OCI-LY7 (cell line): ENCODE measurements around the gene KIF13A. TPM values are rescaled to one million over a fixed set of nuclear protein-coding genes. Genes with fewer than 3 reads are reported as not detected.
"Not testable (repeated sequence)": the region's sequence is repeated elsewhere in the genome, so short reads cannot be mapped to it uniquely, and the experiment has no call there.

ENCODE experiments used
- BruUV-seq: library from RNA; stranded (reverse); fragments of 400-500 nt; replicated peaks from 2 replicates; lab custom pipeline; 2021; lab: Mats Ljungman, UMichigan
- CTCF ChIA-PET: fragments of 300-600 bp; sonication (Branson Sonifier 250); formaldehyde crosslinking; loops from one replicate; lab custom pipeline; 2022; ENCODE audit warnings: antibody characterized with exemption; ENCODE audit not compliant: unreplicated experiment; lab: Charles Lee
- POLR2A ChIA-PET: fragments of 300-600 bp; sonication (Branson Sonifier 250); formaldehyde crosslinking; loops from one replicate; lab custom pipeline; 2022; ENCODE audit warnings: antibody characterized with exemption; lab: Charles Lee
- DNase-seq: peaks from one replicate; pipeline ENCODE4 v3.0.0-alpha.2; 2015; ENCODE audit warnings: low spot score
- H2AFZ ChIP-seq: fragments of 200-600 bp; sonication (generic), shearing (Covaris generic); 2 replicates; pipeline ENCODE4 v1.6.1; 2014; ENCODE audit warnings: mild to moderate bottlenecking, antibody characterized with exemption, low read length, moderate library complexity
- H3K27ac ChIP-seq: fragments of 200-600 bp; sonication (generic); 2 replicates; pipeline ENCODE4 v1.5.1; 2014; ENCODE audit warnings: mixed run types, low read depth, mild to moderate bottlenecking, moderate library complexity, low read length, inconsistent platforms; ENCODE audit not compliant: poor library complexity, severe bottlenecking
- H3K36me3 ChIP-seq: fragments of 200-600 bp; sonication (generic); 2 replicates; pipeline ENCODE4 v1.6.1; 2014; ENCODE audit warnings: mild to moderate bottlenecking, antibody characterized with exemption, low read length, moderate library complexity, mixed read lengths; ENCODE audit not compliant: insufficient read depth
- H3K4me1 ChIP-seq: fragments of 200-600 bp; sonication (generic); 2 replicates; pipeline ENCODE4 v1.5.1; 2014; ENCODE audit warnings: mild to moderate bottlenecking, low read length; ENCODE audit not compliant: insufficient read depth, poor library complexity, severe bottlenecking
- H3K4me2 ChIP-seq: fragments of 200-600 bp; sonication (generic); 2 replicates; pipeline ENCODE4 v1.6.1; 2014; ENCODE audit warnings: mild to moderate bottlenecking, low read length
- H3K4me3 ChIP-seq: fragments of 200-600 bp; sonication (generic); 2 replicates; pipeline ENCODE4 v1.5.1; 2014; ENCODE audit warnings: mild to moderate bottlenecking, low read depth, low read length; ENCODE audit not compliant: poor library complexity, severe bottlenecking
- H3K79me2 ChIP-seq: fragments of 200-600 bp; sonication (generic); 2 replicates; pipeline ENCODE4 v1.6.1; 2016; ENCODE audit warnings: low read depth, mild to moderate bottlenecking, low read length, moderate library complexity, mixed read lengths; ENCODE audit not compliant: insufficient read depth
- H3K9me2 ChIP-seq: fragments of 200-600 bp; sonication (generic); 2 replicates; pipeline ENCODE4 v1.6.1; 2016; ENCODE audit warnings: mild to moderate bottlenecking, low read length, mixed read lengths; ENCODE audit not compliant: insufficient read depth
- H3K9me3 ChIP-seq: fragments of 200-600 bp; sonication (generic); 2 replicates; pipeline ENCODE4 v1.6.1; 2014; ENCODE audit warnings: mild to moderate bottlenecking, mixed run types, low read length, mixed read lengths
- H4K20me1 ChIP-seq: fragments of 200-600 bp; sonication (generic); 2 replicates; pipeline ENCODE4 v1.6.1; 2014; ENCODE audit warnings: mild to moderate bottlenecking, antibody characterized with exemption, low read length, moderate library complexity, mixed read lengths; ENCODE audit not compliant: insufficient read depth
- CTCF ChIP-seq: fragments of 200-600 bp; sonication (generic); conservative IDR thresholded peaks from 2 replicates; pipeline ENCODE4 v1.5.1; 2014; ENCODE audit warnings: mild to moderate bottlenecking, antibody characterized with exemption, low read length, moderate library complexity, mixed read lengths
- EZH2phosphoT487 ChIP-seq: fragments of 200-600 bp; sonication (generic); IDR thresholded peaks from 2 replicates; pipeline ENCODE4 v1.6.1; 2018; ENCODE audit warnings: low read depth, borderline replicate concordance, mild to moderate bottlenecking, mixed run types, antibody characterized with exemption, low read length, moderate library complexity, mixed read lengths
- intact Hi-C: fragments of 100-400 bp; cut with micrococcal nuclease; formaldehyde crosslinking; loops from one replicate; pipeline ENCODE4 v1.10.0; 2022; ENCODE audit not compliant: unreplicated experiment
- total RNA-seq, 2 experiments: library from RNA; depleted of rRNA in 1 of 2; stranded (reverse); fragments of >200 nt in 1 of 2; shearing (Covaris generic) in 1 of 2; gene quantifications; 2 replicates each; pipeline ENCODE4 v1.2.3, GENCODE V29; 2014 to 2022

The KIF13A gene
- total RNA-seq, 2 experiments from 2014 or later = 1.5 TPM; not detected in 1

DNA sequence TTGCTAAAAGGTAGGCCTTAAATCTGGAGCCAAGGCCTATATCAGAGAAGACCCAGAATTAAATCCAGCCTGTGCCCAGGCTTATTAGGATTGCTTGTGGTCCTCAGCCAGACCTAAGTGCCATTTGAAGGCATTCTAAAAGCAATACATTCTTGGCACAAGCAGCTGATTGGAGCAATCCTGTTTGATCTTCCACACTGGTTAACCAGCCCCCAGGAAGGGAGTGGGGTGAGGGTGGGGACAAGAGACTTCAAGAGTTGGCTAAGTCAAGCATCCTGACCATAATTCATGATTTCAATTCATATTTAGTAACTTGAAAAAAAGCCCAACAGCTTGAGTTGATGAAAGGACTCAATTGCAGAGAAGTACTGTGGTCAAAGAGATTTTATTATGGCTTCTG lies 128.9 kb downstream of the KIF13A start:
- Histone ChIP-seq H3K4me2 (no peak overlapping the region), H3K4me3 (no peak overlapping the region), H3K36me3 (no peaks in the 10 kb centered on the region), H4K20me1 (no peaks in the 10 kb centered on the region), H2AFZ (no peak overlapping the region), H3K9me3 (no peaks in the 10 kb centered on the region), H3K27ac (no peak overlapping the region), H3K9me2 (no peaks in the 10 kb centered on the region), H3K79me2 (no peaks in the 10 kb centered on the region), H3K4me1 (no peaks in the 10 kb centered on the region)
- BruUV-seq = no TSS peak
- intact Hi-C loops = no loop called here
- ChIA-PET POLR2A (no interaction called here), CTCF (no interaction called here)
- TF ChIP-seq CTCF (no peak), EZH2phosphoT487 (no peak)
- no peak for DNase-seq

DNA sequence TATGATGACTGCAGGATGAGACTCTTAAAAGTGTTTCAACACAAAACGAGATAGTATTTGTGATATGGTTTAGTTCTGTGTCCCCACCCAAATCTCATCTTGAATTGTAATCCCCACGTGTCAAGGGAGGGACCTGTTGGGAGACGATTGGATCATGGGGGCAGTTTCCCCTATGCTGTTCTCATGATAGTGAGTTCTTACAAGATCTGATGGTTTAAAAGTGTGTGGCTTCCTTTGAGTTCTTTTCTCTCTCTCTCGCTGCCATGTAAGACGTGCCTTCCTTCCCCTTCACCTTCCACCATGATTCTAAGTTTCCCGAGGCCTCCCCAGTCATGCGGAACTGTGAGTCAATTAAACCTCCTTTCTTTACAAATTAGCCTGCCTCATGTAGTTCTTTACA lies 130.2 kb downstream of the KIF13A start:
- H3K9me2 ChIP-seq, DNase-seq, BruUV-seq, H3K4me1 ChIP-seq, H3K79me2 ChIP-seq, intact Hi-C loops, POLR2A ChIA-PET, CTCF ChIA-PET, H3K27ac ChIP-seq, H4K20me1 ChIP-seq, H3K4me3 ChIP-seq, H2AFZ ChIP-seq, H3K4me2 ChIP-seq, H3K9me3 ChIP-seq, H3K36me3 ChIP-seq: not testable (repeated sequence)

GRCh38 chr6:17856306-17856705 lies 131.1 kb downstream of the KIF13A start:
- Histone ChIP-seq H3K36me3 (no peaks in the 10 kb centered on the region), H3K9me3 (no peaks in the 10 kb centered on the region), H2AFZ (no peak overlapping the region), H3K27ac (no peak overlapping the region), H3K4me3 (no peak overlapping the region), H3K9me2 (no peaks in the 10 kb centered on the region), H4K20me1 (no peaks in the 10 kb centered on the region), H3K4me1 (no peaks in the 10 kb centered on the region), H3K4me2 (no peak overlapping the region), H3K79me2 (no peaks in the 10 kb centered on the region)
- no TSS peak for BruUV-seq
- intact Hi-C loops = no loop called here
- POLR2A ChIA-PET = interaction anchor here (0.5 kb wide), 1 partner anchor 108 kb away, joined by 3 read pairs; no protein-coding TSS in a partner anchor
- CTCF ChIA-PET = no interaction called here
- no peak for DNase-seq
- TF ChIP-seq CTCF = no peak
- no peak for TF ChIP-seq EZH2phosphoT487
